SK-N-MC (cell line): ENCODE results near the gene PIF1.
"Not testable (repeated sequence)": the region's sequence is repeated elsewhere in the genome, so short reads cannot be mapped to it uniquely, and the experiment has no call there.

Experiments used
- DNase-seq: peaks from one replicate; pipeline ENCODE4 v3.0.0-alpha.2; 2011; ENCODE audit warnings: low read depth, low spot score
- H3K27ac ChIP-seq: fragments of 200-600 bp; sonication (generic); 2 replicates; pipeline ENCODE4 v1.5.1; 2016; ENCODE audit warnings: mixed run types
- H3K36me3 ChIP-seq: fragments of 200-600 bp; sonication (generic); 2 replicates; pipeline ENCODE4 v1.6.1; 2017; ENCODE audit warnings: antibody characterized with exemption, low read length, mixed read lengths; ENCODE audit not compliant: insufficient read depth
- H3K4me3 ChIP-seq: fragments of 200-600 bp; sonication (generic); 2 replicates; pipeline ENCODE4 v1.5.1; 2016
- H3K9ac ChIP-seq: fragments of 200-600 bp; sonication (generic); 2 replicates; pipeline ENCODE4 v1.8.0; 2017; ENCODE audit warnings: mixed run types, mixed read lengths; ENCODE audit not compliant: insufficient read length
- H3K9me3 ChIP-seq: fragments of 200-600 bp; sonication (generic); 2 replicates; pipeline ENCODE4 v1.6.1; 2017; ENCODE audit warnings: low read depth, mild to moderate bottlenecking, antibody characterized with exemption, low read length, moderate library complexity, mixed read lengths
- EZH2 ChIP-seq: fragments of 200-600 bp; sonication (generic); IDR thresholded peaks from one replicate; pipeline ENCODE4 v1.6.1; 2017; ENCODE audit warnings: antibody characterized with exemption
- FOXP2 ChIP-seq: optimal IDR thresholded peaks from 2 replicates; pipeline ENCODE3; 2011; ENCODE audit warnings: mild to moderate bottlenecking, moderate library complexity; ENCODE audit not compliant: insufficient read depth; ENCODE audit errors: extremely low read length, control extremely low read depth
- POLR2AphosphoS5 ChIP-seq: IDR thresholded peaks from 2 replicates; pipeline ENCODE4 v1.6.1; 2012; ENCODE audit warnings: mild to moderate bottlenecking, low read depth, low read length, borderline replicate concordance

Gene PIF1

GRCh38 chr15:64808785-64809453 is 16.5 kb downstream of the PIF1 start:
- H3K36me3 ChIP-seq: no peaks in the 10 kb centered on the region
- TF ChIP-seq EZH2 (no peak), FOXP2 (no peak), POLR2AphosphoS5 (no peak)
- DNase-seq: no peak
- no peak overlapping the region for H3K4me3 ChIP-seq
- H3K9ac ChIP-seq: no peak overlapping the region
- H3K9me3 ChIP-seq: no peaks in the 10 kb centered on the region
- H3K27ac ChIP-seq: no peak overlapping the region

GRCh38 chr15:64807751-64808222 is 17.7 kb downstream of the PIF1 start:
- Histone ChIP-seq H3K9me3 (no peaks in the 10 kb centered on the region), H3K4me3 (no peak overlapping the region), H3K27ac (no peak overlapping the region), H3K9ac (no peak overlapping the region), H3K36me3 (no peaks in the 10 kb centered on the region)
- TF ChIP-seq EZH2: no peak
- no peak for TF ChIP-seq POLR2AphosphoS5
- TF ChIP-seq FOXP2: no peak
- DNase-seq: no peak

- H3K9me3 ChIP-seq: no peaks in the 10 kb centered on the region
- no peak for DNase-seq
- H3K4me3 ChIP-seq: no peak overlapping the region
- no peaks in the 10 kb centered on the region for H3K36me3 ChIP-seq
- TF ChIP-seq EZH2: no peak
- no peak for TF ChIP-seq POLR2AphosphoS5
- no peak for TF ChIP-seq FOXP2
- H3K9ac ChIP-seq: no peak overlapping the region
- no peak overlapping the region for H3K27ac ChIP-seq
Observed at GRCh38 chr15:64807051-64807749, 18.2 kb downstream of the PIF1 start.

- Histone ChIP-seq H3K36me3 (no peaks in the 10 kb centered on the region), H3K4me3 (no peak overlapping the region), H3K9me3 (no peaks in the 10 kb centered on the region), H3K9ac (no peak overlapping the region), H3K27ac (no peak overlapping the region)
- DNase-seq: no peak
- TF ChIP-seq FOXP2: no peak
- TF ChIP-seq EZH2: no peak
- TF ChIP-seq POLR2AphosphoS5: no peak
Observed at GRCh38 chr15:64806509-64806908, 18.9 kb downstream of the PIF1 start.

GRCh38 chr15:64804619-64805018 is 20.8 kb downstream of the PIF1 start:
- no peak for DNase-seq
- Histone ChIP-seq H3K9ac (no peak overlapping the region), H3K27ac (no peak overlapping the region), H3K4me3 (no peak overlapping the region), H3K9me3 (no peaks in the 10 kb centered on the region), H3K36me3 (no peaks in the 10 kb centered on the region)
- no peak for TF ChIP-seq EZH2
- TF ChIP-seq POLR2AphosphoS5: no peak

- no peak overlapping the region for H3K4me3 ChIP-seq
- no peaks in the 10 kb centered on the region for H3K9me3 ChIP-seq
- no peak overlapping the region for H3K27ac ChIP-seq
- DNase-seq: no peak
- H3K9ac ChIP-seq: no peak overlapping the region
- TF ChIP-seq POLR2AphosphoS5 (no peak), EZH2 (no peak)
- H3K36me3 ChIP-seq: no peaks in the 10 kb centered on the region
Observed at GRCh38 chr15:64803526-64803925, 21.9 kb downstream of the PIF1 start.

GRCh38 chr15:64800476-64800875 is 25.0 kb downstream of the PIF1 start:
- Histone ChIP-seq H3K9me3 (no peaks in the 10 kb centered on the region), H3K36me3 (no peaks in the 10 kb centered on the region), H3K27ac (no peak overlapping the region), H3K4me3 (no peak overlapping the region), H3K9ac (no peak overlapping the region)
- no peak for TF ChIP-seq FOXP2
- TF ChIP-seq POLR2AphosphoS5: no peak
- no peak for TF ChIP-seq EZH2
- no peak for DNase-seq

- H3K9ac ChIP-seq, H3K4me3 ChIP-seq, H3K9me3 ChIP-seq, DNase-seq, H3K27ac ChIP-seq, H3K36me3 ChIP-seq: not testable (repeated sequence)
Observed at GRCh38 chr15:64798905-64799304, 26.5 kb downstream of the PIF1 start.

GRCh38 chr15:64795921-64796320 is 29.5 kb downstream of the PIF1 start:
- H3K9ac ChIP-seq, H3K36me3 ChIP-seq, DNase-seq, H3K9me3 ChIP-seq, H3K27ac ChIP-seq, H3K4me3 ChIP-seq: not testable (repeated sequence)

- not testable (repeated sequence) for H3K27ac ChIP-seq, H3K4me3 ChIP-seq, H3K9ac ChIP-seq, H3K36me3 ChIP-seq, H3K9me3 ChIP-seq, DNase-seq
Observed at GRCh38 chr15:64795299-64795698, 30.1 kb downstream of the PIF1 start.
